ENCODE results near the gene RPL5. TPM values are rescaled to one million over a fixed set of nuclear protein-coding genes. Genes with fewer than 3 reads are reported as not detected.
A peak's percentile ranks its signal among the peaks of the same experiment; 100 is the strongest.

Gene RPL5
- total and polyA plus RNA-seq, 9 of the 15 experiments (the other 6 are each of a cell fraction or from before 2014, with no cell fraction given): 1,467 to 4,252 (median 2,454) TPM

- no peak for TF ChIP-seq ZFP1 (CRISPR knock-in tag; IDR thresholded peaks at IDR 0.05)
- TF ChIP-seq HDAC8 (tag; IDR thresholded peaks at IDR 0.05): peak; percentile 54; the same call in 1 of the 2 replicates
- TF ChIP-seq, protein P1, sequence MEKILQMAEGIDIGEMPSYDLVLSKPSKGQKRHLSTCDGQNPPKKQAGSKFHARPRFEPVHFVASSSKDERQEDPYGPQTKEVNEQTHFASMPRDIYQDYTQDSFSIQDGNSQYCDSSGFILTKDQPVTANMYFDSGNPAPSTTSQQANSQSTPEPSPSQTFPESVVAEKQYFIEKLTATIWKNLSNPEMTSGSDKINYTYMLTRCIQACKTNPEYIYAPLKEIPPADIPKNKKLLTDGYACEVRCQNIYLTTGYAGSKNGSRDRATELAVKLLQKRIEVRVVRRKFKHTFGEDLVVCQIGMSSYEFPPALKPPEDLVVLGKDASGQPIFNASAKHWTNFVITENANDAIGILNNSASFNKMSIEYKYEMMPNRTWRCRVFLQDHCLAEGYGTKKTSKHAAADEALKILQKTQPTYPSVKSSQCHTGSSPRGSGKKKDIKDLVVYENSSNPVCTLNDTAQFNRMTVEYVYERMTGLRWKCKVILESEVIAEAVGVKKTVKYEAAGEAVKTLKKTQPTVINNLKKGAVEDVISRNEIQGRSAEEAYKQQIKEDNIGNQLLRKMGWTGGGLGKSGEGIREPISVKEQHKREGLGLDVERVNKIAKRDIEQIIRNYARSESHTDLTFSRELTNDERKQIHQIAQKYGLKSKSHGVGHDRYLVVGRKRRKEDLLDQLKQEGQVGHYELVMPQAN (IDR thresholded peaks at IDR 0.05; ENCODE audit: borderline replicate concordance): peak; percentile 97
- TF ChIP-seq BRCA1 (IDR thresholded peaks at IDR 0.05): no peak
- TF ChIP-seq BRCA1 (CRISPR knock-in tag; IDR thresholded peaks at IDR 0.05): no peak
- 0 out of 2 replicates have a peak, but pooled peaks have one; percentile 35 for TF ChIP-seq ZC3H8 (IDR thresholded peaks at IDR 0.05)
- peak; percentile 74; the same call in 1 of the 2 replicates for TF ChIP-seq SOX6 (IDR thresholded peaks at IDR 0.05)
- peak; percentile 85; the same call in 1 of the 2 replicates for TF ChIP-seq NR1H2 (CRISPR knock-in tag; IDR thresholded peaks at IDR 0.05)
- TF ChIP-seq ZBTB34 (CRISPR knock-in tag; IDR thresholded peaks at IDR 0.05): no peak
- TF ChIP-seq, protein P2, sequence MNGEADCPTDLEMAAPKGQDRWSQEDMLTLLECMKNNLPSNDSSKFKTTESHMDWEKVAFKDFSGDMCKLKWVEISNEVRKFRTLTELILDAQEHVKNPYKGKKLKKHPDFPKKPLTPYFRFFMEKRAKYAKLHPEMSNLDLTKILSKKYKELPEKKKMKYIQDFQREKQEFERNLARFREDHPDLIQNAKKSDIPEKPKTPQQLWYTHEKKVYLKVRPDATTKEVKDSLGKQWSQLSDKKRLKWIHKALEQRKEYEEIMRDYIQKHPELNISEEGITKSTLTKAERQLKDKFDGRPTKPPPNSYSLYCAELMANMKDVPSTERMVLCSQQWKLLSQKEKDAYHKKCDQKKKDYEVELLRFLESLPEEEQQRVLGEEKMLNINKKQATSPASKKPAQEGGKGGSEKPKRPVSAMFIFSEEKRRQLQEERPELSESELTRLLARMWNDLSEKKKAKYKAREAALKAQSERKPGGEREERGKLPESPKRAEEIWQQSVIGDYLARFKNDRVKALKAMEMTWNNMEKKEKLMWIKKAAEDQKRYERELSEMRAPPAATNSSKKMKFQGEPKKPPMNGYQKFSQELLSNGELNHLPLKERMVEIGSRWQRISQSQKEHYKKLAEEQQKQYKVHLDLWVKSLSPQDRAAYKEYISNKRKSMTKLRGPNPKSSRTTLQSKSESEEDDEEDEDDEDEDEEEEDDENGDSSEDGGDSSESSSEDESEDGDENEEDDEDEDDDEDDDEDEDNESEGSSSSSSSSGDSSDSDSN (IDR thresholded peaks at IDR 0.05; ENCODE audit: borderline replicate concordance in 1 of 2, low read depth in 2 of 2, low read length in 2 of 2): no peak
- TF ChIP-seq TRIM28 (IDR thresholded peaks at IDR 0.05): peak; percentile 81; the same call in 1 of the 2 replicates
- 0 out of 2 replicates have a peak, but pooled peaks have one; percentile 16 for TF ChIP-seq KDM2B (CRISPR knock-in tag; IDR thresholded peaks at IDR 0.05)
- no peak for TF ChIP-seq ETS1 (conservative IDR thresholded peaks at IDR 0.05; ENCODE audit: control insufficient read depth, low read depth, low read length)
- TF ChIP-seq SRF (CRISPR knock-in tag; IDR thresholded peaks at IDR 0.05): peak in 1 of 2 experiments; percentile 47; a peak in 1 of 4 replicates
- no peak for TF ChIP-seq ZNF354B (CRISPR knock-in tag; IDR thresholded peaks at IDR 0.05)
- peak; percentile 77 for TF ChIP-seq ZFP91 (CRISPR knock-in tag; IDR thresholded peaks at IDR 0.05)
- peak; percentile 80 to 94; a peak in 3 of 4 replicates for TF ChIP-seq ARNT (IDR thresholded peaks at IDR 0.05)
Observed at GRCh38 chr1:92831762-92832536, at the start of gene RPL5 (continued).

Data from K562 (cell line).